A549 (cell line): ENCODE measurements around the gene RTN4RL1. TPM values are rescaled to one million over a fixed set of nuclear protein-coding genes. Genes with fewer than 3 reads are reported as not detected.

Source experiments
- ATAC-seq, 2 experiments: fragments of 200-7000 bp in 1 of 2; fragments of >200 bp in 1 of 2; cut with Nextera tagmentation in 1 of 2; cut with Tn5 transposase in 1 of 2; 3 replicates each; pipeline versions ENCODE4 v1.8.0 to v1.9.1; 2018 to 2020; ENCODE audit warnings: mild to moderate bottlenecking in 1 of 2, moderate library complexity in 1 of 2
- CTCF ChIA-PET: fragments of 300-600 bp; sonication (Branson Sonifier 250); formaldehyde crosslinking; extraction: SDS; loops from one replicate; lab custom pipeline; 2021; ENCODE audit warnings: antibody characterized with exemption, inconsistent platforms; lab: Yijun Ruan, JAX
- POLR2A ChIA-PET: fragments of 350-600 bp; formaldehyde crosslinking; extraction: SDS; loops from one replicate; lab custom pipeline; 2021; ENCODE audit warnings: antibody characterized with exemption, inconsistent platforms; lab: Yijun Ruan, JAX
- DNase-seq, 2 experiments: peaks; one replicate each; pipeline versions ENCODE4 v3.0.0 to v3.0.0-alpha.2; 2011 to 2016; ENCODE audit warnings: low read depth in 1 of 2, low spot score in 1 of 2
- FAIRE-seq: peaks from 2 replicates; lab custom pipeline; 2011; peaks lifted over from hg19 to GRCh38; lab: Jason Lieb, UNC
- H3K27ac ChIP-seq, 2 experiments: fragments of >200 bp; sonication (Bioruptor Twin); formaldehyde crosslinking; 3 replicates each; pipeline ENCODE4 v1.5.1; 2016 to 2017
- H3K4me1 ChIP-seq: fragments of >200 bp; sonication (Bioruptor Twin); formaldehyde crosslinking; 3 replicates; pipeline ENCODE4 v1.6.1; 2016
- H3K4me2 ChIP-seq: fragments of >200 bp; sonication (Bioruptor Twin); formaldehyde crosslinking; 3 replicates; pipeline ENCODE4 v1.6.1; 2016
- H3K4me3 ChIP-seq: fragments of >200 bp; sonication (Bioruptor Twin); formaldehyde crosslinking; 3 replicates; pipeline ENCODE4 v1.5.1; 2016
- H3K9me3 ChIP-seq: fragments of >200 bp; sonication (Bioruptor Twin); formaldehyde crosslinking; 3 replicates; pipeline ENCODE4 v1.6.1; 2016
- CBX8 ChIP-seq: fragments of 200-600 bp; sonication (generic); IDR thresholded peaks from 2 replicates; pipeline ENCODE4 v1.6.1; 2016
- CTCF ChIP-seq: fragments of >200 bp; sonication (Bioruptor Twin); formaldehyde crosslinking; IDR thresholded peaks from 3 replicates; pipeline ENCODE4 v1.5.1; 2016
- EHMT2 ChIP-seq: fragments of 200-600 bp; sonication (generic); IDR thresholded peaks from 2 replicates; pipeline ENCODE4 v1.6.1; 2016; ENCODE audit warnings: antibody characterized with exemption, low read depth, mild to moderate bottlenecking, moderate library complexity
- GATA3 ChIP-seq: IDR thresholded peaks from 2 replicates; pipeline ENCODE4 v1.6.1; 2012; ENCODE audit warnings: borderline replicate concordance
- HES2 ChIP-seq: fragments of >200 bp; sonication (Bioruptor Twin); formaldehyde crosslinking; IDR thresholded peaks from 2 replicates; pipeline ENCODE4 v1.6.1; 2016
- HEYL ChIP-seq: fragments of 250-450 bp; sonication (Bioruptor Pico); IDR thresholded peaks from 2 replicates; pipeline ENCODE4 v1.8.0; 2021; ENCODE audit warnings: mild to moderate bottlenecking, moderate library complexity
- HOXA7 ChIP-seq: fragments of 250-450 bp; sonication (Bioruptor Pico); IDR thresholded peaks from 2 replicates; pipeline ENCODE4 v1.5.0; 2020; ENCODE audit warnings: mild to moderate bottlenecking, moderate library complexity
- JUN ChIP-seq, 2 experiments: fragments of >200 bp; sonication (Bioruptor Twin); formaldehyde crosslinking; IDR thresholded peaks; 2 replicates in 1 of 2; 3 replicates in 1 of 2; pipeline ENCODE4 v1.6.1; 2016 to 2017
- RCOR1 ChIP-seq: fragments of 150-350 bp; IDR thresholded peaks from 2 replicates; pipeline ENCODE4 v1.6.1; 2014; ENCODE audit warnings: antibody characterized with exemption, low read length, low read depth
- RFX5 ChIP-seq: fragments of 450-650 bp; IDR thresholded peaks from 2 replicates; pipeline ENCODE4 v1.7.1; 2014; ENCODE audit warnings: antibody characterized with exemption, mild to moderate bottlenecking, moderate library complexity
- TP53 ChIP-seq: fragments of 250-450 bp; sonication (Bioruptor Pico); IDR thresholded peaks from 2 replicates; pipeline ENCODE4 v1.5.0; 2021; ENCODE audit warnings: mild to moderate bottlenecking, moderate library complexity
- ZFP36 ChIP-seq: fragments of 450-650 bp; IDR thresholded peaks from 2 replicates; pipeline ENCODE4 v1.6.1; 2014; ENCODE audit warnings: borderline replicate concordance; ENCODE audit not compliant: partially characterized antibody
- ZNF302 ChIP-seq: fragments of 250-450 bp; sonication (Bioruptor Pico); IDR thresholded peaks from 2 replicates; pipeline ENCODE4 v1.9.0; 2021; ENCODE audit warnings: inconsistent platforms, mild to moderate bottlenecking, moderate library complexity
- WGBS: methylation state at CpG from one replicate; pipeline ENCODE4 v1.1.6; 2017; ENCODE audit errors: missing lambda C conversion rate; 5-methylcytosine and 5-hydroxymethylcytosine counted together
- polyA plus RNA-seq, 4 experiments: library from polyadenylated mRNA; depleted of rRNA in 3 of 4; stranded (reverse); fragments of >200 nt; fragmentation: RNase III in 1 of 4; extraction: RNeasy Plus Mini Kit Qiagen cat#74134 plus additional on column Dnase treatment in 1 of 4; gene quantifications; 2 replicates in 3 of 4; 3 replicates in 1 of 4; pipeline ENCODE4 v1.2.3, GENCODE V29; 2011 to 2017
- TF ChIP-seq, protein P1 (sequence below): fragments of 250-450 bp; sonication (Bioruptor Pico); IDR thresholded peaks from 2 replicates; pipeline ENCODE4 v1.5.0; 2021; ENCODE audit warnings: mild to moderate bottlenecking, moderate library complexity, borderline replicate concordance
- TF ChIP-seq, protein P2 (sequence below): fragments of 150-350 bp; IDR thresholded peaks from 2 replicates; pipeline ENCODE4 v1.6.1; 2014; ENCODE audit warnings: low read depth, mild to moderate bottlenecking, low read length
- TF ChIP-seq, protein P3 (sequence below): fragments of 200-600 bp; sonication (generic); IDR thresholded peaks from 2 replicates; pipeline ENCODE4 v1.6.1; 2016; ENCODE audit warnings: antibody characterized with exemption, mild to moderate bottlenecking, moderate library complexity

RTN4RL1 gene
- polyA plus RNA-seq, 2 of the 4 experiments (the other 2 are of a cell fraction): 0.39 to 1.5 TPM

DNA sequence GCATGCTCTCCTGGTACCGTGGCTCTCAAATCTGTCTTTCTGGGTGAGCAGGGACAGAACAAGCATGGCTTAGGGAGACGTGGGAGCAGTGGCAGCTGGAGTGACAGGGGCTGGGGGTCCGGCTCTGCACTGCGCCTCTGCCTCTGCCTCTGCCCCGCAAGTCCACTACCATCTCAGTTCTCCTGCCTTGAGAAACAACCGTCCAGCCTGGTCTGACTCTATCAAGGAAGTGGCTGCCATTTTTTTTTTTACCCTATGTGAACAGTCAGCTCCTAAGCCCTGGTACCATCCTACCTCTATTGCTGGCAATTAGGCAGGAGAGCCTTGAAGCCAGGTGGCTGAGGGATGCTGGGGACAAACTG, 45.9 kb upstream of the RTN4RL1 start:
- ATAC-seq: no peak
- TF ChIP-seq RFX5: no peak
- TF ChIP-seq, protein P1, sequence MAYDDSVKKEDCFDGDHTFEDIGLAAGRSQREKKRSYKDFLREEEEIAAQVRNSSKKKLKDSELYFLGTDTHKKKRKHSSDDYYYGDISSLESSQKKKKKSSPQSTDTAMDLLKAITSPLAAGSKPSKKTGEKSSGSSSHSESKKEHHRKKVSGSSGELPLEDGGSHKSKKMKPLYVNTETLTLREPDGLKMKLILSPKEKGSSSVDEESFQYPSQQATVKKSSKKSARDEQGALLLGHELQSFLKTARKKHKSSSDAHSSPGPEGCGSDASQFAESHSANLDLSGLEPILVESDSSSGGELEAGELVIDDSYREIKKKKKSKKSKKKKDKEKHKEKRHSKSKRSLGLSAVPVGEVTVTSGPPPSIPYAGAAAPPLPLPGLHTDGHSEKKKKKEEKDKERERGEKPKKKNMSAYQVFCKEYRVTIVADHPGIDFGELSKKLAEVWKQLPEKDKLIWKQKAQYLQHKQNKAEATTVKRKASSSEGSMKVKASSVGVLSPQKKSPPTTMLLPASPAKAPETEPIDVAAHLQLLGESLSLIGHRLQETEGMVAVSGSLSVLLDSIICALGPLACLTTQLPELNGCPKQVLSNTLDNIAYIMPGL (CRISPR knock-in tag): no peak
- TF ChIP-seq HES2: no peak
- TF ChIP-seq ZNF302: no peak
- TF ChIP-seq JUN (IDR thresholded peaks at IDR 0.05): no peak
- TF ChIP-seq CBX8: no peak
- TF ChIP-seq TP53 (CRISPR knock-in tag): no peak
- TF ChIP-seq RCOR1: no peak
- TF ChIP-seq ZFP36: no peak
- TF ChIP-seq, protein P2, sequence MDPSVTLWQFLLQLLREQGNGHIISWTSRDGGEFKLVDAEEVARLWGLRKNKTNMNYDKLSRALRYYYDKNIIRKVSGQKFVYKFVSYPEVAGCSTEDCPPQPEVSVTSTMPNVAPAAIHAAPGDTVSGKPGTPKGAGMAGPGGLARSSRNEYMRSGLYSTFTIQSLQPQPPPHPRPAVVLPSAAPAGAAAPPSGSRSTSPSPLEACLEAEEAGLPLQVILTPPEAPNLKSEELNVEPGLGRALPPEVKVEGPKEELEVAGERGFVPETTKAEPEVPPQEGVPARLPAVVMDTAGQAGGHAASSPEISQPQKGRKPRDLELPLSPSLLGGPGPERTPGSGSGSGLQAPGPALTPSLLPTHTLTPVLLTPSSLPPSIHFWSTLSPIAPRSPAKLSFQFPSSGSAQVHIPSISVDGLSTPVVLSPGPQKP: no peak
- no peak for TF ChIP-seq GATA3
- no peak for TF ChIP-seq CTCF
- TF ChIP-seq, protein P3, sequence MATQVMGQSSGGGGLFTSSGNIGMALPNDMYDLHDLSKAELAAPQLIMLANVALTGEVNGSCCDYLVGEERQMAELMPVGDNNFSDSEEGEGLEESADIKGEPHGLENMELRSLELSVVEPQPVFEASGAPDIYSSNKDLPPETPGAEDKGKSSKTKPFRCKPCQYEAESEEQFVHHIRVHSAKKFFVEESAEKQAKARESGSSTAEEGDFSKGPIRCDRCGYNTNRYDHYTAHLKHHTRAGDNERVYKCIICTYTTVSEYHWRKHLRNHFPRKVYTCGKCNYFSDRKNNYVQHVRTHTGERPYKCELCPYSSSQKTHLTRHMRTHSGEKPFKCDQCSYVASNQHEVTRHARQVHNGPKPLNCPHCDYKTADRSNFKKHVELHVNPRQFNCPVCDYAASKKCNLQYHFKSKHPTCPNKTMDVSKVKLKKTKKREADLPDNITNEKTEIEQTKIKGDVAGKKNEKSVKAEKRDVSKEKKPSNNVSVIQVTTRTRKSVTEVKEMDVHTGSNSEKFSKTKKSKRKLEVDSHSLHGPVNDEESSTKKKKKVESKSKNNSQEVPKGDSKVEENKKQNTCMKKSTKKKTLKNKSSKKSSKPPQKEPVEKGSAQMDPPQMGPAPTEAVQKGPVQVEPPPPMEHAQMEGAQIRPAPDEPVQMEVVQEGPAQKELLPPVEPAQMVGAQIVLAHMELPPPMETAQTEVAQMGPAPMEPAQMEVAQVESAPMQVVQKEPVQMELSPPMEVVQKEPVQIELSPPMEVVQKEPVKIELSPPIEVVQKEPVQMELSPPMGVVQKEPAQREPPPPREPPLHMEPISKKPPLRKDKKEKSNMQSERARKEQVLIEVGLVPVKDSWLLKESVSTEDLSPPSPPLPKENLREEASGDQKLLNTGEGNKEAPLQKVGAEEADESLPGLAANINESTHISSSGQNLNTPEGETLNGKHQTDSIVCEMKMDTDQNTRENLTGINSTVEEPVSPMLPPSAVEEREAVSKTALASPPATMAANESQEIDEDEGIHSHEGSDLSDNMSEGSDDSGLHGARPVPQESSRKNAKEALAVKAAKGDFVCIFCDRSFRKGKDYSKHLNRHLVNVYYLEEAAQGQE: no peak
- no peak for TF ChIP-seq EHMT2
- TF ChIP-seq HOXA7 (CRISPR knock-in tag): no peak
- TF ChIP-seq HEYL (CRISPR knock-in tag): no peak
- no peaks in the 10 kb centered on the region for H3K9me3 ChIP-seq
- no peak for DNase-seq
- no peak overlapping the region for H3K4me3 ChIP-seq
- no peak for FAIRE-seq
- ChIA-PET POLR2A (no interaction called here), CTCF (interaction anchor here (0.6 to 16.6 kb wide), 7 partner anchors 14 to 175 kb away, joined by 3 to 217 read pairs (median 5); partner anchors contain the start of genes HIC1 and RTN4RL1)
- H3K27ac ChIP-seq: no peak overlapping the region
- 82% methylated on average over 6 of the region's 6 CpGs for WGBS
- H3K4me2 ChIP-seq: no peak overlapping the region
- H3K4me1 ChIP-seq: peaks cover 3% of the 10 kb centered on the region; the same call in 1 of the 3 replicates
